NCI-H510A treated with DMSO at 0.1 percent for 48 hours (cell line): ENCODE results near the gene PLXND1.

ENCODE experiments used
- DNase-seq: peaks from one replicate; lab custom pipeline; 2025; lab: John Stamatoyannopoulos, UW

The PLXND1 gene

DNA sequence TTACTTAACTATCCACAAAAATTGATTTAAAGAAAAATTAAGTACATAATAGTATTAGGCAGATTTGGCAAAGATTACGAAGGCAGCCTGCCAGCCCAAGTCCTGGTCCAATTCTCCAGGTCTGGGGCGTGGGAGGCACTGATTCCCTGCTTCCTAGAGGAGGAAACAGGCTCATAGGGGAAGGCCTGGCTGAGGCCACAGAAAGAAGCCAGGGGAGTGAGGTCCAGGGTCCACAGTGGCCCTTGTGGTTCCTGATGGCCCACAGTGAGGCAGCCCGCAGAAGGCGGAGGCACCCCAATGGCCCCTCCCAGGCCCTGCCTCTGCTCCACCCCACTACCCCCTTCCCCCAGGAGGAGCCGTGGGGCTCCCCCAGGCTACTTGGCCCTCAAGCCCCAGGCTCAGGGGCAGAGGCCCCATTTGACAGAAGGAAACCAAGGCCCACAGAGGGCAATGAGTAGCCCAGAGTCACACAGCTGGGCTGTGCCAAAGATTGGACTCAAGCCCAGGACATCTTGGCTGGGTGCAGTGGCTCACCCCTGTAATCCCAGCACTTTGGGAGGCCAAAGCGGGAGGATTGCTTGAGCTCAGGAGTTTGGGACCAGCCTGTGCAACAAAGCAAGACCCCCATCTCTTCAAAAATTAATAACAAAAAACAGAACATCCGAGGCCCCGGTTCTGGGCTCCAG lies 42.5 kb downstream of the PLXND1 start:
- no peak for DNase-seq

DNA sequence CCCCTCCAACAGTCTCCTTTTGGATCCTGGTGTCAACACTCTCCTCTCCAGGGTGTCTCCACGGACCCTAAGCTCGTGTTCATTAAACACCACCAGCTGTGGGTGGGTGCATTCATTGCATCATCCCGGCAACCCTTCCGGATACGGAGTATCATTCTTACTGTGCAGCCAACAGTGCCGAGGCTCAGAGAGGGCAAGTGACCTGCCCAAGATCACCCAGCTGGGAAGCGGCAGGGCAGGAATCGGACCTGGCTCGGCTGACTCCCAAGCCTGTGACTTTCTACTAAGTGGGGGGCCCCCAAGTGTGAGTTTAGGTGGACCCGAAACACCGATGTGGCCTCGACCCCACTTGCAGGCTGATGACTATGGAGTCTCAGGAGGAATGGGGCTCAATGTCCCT lies 43.1 kb downstream of the PLXND1 start:
- no peak for DNase-seq

DNA sequence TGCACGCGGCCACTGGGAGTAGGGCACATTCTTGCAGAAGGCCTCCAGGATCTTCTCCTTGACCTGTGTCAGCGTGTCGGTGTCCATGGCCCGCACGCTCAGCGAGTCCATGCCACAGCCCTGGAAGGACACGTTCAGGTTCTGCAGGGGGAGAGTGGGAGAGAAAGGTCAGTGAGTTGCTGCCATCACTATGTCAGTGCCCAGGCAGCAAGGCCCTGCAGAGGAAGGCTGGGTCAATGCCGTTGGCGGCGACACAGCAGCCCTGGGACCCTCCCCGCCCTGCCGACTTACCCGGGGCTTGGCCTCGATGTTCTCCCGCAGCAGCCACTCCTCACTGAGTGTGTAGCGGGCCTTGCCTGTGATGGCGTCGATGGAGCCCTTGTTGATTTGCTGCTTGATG lies 43.7 kb downstream of the PLXND1 start:
- DNase-seq: no peak

DNA sequence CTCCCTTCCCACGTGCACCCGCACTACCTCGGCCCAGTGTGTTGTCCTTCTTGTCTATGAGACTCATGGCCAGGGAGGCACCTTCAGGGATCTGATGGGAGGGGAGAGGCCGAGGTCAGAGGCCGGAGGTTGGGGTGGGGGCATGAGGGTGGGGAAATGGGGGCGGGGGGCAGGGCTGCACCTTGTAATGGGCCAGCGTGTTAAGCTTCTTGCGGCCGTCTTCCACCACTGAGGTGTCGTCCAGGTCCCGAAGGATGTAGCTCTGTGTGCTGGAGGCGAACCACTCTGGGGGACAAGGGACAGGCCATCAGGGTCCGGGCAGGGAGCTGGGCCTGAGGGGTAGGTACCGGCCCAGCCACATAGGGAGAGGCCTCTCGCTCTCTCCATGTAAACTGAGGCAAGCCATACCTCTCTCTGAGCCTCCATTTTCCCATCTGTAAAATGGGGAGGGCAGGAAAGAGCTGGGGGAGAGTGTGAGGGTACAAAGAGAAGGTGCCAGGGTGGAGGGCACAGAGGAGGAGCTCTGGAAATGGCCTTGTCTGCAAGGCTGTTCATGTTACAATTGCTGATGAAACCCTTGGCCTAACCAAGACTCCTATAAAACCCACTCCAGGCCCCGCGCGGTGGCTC lies 44.7 kb downstream of the PLXND1 start:
- DNase-seq: no peak

DNA sequence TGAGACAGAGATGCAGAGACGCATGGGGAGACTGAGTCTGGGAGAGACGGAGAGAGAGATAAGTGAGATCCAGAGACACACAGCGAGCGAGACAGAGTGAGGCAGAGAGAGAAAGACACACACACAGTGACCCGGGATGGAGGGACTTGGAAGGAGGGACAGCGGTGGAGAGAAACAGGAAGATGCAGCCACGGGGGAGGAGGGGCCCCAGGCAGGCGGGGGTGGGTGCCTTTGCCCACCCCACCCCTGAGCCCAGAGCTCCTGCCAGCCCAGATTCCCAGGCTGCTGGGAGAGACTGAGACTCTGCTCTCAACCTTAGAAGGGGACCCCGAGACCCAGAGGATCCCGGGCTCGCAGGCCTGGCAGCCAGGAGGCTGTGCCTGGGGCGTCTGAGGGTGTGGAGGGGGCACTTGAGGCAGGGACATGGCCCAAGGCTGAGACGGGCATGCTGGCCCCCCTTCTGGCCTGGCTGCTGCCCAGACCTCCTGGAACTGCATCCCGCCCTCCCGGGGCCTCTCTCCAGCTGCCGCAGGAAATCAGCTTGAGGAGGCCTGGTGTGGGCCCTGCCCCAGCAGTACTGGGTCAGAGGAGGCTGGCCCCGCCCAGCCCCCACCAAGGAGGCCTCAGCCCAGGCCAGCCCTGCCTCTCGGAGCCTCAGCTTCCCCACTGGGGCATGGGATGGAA lies 45.4 kb downstream of the PLXND1 start:
- no peak for DNase-seq

DNA sequence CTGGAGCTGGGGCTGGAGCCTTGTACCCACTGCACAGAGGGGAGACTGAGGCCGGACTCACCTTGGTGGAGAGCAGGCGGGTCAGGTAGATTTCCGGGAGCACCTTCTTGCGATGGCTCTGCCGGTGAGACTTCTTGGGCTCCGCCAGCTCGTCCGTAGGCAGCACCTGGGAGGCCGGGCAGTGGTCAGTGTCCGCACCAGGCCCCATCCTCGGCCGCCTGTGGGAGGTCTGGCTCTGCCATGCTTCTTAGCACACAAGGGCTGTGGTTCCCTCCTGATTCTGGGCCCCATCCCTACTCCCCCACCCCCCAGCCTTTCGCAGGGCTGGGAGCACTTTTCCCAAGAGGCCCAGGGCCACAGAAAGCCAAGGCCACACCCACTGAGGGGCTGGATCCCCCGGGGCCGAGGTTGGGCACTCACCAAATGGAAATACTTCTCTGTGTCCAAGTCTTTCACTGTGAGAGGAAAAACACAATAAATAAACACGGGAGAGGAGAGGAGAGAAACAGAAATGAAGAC lies 46.1 kb downstream of the PLXND1 start:
- DNase-seq: no peak

DNA sequence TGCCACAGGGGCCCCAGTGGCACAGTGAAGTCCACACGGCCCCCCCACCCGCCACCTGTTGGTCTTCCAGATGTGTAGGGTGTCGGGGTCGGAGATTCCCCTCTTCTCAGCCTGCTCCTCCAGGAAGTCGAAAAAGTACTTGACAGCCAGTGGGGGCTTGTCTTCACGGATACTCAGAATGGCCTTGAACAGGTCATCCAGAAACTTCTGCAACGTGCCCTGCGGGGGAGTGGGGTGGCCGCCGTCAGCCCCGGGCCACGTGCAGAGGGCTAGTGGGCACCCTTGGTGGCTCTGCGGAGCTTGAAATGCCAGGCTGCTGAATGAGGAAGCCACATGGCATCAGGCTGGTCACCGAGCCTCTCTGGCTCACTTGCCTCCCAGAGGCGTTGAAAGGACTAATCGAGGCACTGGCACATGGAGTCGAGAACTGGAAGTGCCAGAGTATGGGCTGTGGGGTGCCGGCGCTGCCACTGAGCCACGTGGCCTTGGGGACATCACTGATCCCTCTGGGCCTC lies 46.9 kb downstream of the PLXND1 start:
- DNase-seq: no peak

DNA sequence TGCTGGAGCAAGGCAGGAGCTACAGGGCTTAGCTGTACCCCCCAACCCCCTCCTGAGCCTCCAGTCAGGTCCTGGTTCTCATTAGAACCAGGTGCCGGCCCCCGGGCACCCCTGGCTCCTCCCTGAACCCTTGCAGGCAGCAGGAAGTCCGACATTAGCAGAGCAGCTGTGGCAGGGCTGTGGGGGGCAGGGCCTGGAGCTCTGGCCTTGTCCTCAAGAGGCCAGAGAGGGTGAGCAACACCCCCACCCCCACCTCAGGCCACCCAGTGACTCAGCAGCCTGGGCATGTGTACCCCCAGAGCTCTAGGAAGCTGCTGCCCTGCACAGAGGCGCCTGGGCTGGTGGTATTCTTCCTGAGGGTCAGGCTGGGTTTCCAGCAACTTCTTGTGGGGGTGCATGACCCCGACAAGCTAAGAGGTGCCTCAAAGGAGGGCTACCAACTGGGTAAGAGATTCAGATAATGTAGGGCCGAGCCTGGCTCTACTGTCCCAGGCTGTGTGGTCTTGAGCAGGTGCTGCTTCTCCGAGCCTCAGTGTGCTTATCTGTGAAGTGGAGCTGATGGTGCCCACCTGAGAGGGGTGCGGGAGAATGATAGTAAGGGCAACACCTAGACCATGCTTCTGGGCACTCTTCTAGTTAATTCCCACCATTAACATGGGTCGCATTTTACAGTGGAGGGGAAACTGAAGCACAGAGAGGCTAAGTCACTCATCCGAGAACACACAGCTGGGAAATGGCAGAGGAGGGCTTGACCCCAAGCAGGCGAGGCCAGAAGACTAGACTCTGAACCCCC lies 47.5 kb downstream of the PLXND1 start:
- DNase-seq: no peak

DNA sequence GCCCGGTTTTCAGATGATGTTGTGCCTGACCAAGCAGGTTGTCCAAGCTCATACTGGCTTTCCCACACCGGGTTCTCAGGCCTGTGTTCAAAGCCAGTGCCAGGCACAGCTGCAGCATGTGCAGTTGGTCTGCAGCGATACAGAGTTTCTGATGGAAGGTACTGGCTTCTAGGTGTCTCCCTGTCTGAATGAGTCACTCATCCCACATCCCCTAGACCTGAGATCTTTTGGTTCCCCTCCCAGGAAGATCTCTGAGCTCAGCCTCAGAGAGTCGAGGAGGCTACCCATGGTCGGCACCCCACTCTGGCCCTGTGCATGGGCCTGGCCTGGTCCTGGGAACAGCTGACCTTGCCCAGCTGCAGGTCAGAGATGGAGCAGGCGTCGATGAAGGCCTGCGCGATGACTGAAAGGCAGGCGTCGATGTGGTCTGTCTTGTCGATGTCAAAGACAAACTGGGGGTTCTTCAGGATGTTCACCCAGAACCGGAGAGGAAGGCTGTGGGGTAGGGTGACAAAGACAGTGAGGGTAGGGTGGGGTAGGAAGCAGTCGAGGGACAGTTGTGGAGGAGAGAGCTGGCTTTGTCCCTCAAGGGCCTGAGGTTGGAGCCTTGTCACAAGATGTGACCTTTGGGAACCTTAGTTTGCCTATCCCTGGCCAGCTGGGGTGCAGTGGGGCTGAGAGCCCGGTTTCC lies 48.2 kb downstream of the PLXND1 start:
- no peak for DNase-seq

DNA sequence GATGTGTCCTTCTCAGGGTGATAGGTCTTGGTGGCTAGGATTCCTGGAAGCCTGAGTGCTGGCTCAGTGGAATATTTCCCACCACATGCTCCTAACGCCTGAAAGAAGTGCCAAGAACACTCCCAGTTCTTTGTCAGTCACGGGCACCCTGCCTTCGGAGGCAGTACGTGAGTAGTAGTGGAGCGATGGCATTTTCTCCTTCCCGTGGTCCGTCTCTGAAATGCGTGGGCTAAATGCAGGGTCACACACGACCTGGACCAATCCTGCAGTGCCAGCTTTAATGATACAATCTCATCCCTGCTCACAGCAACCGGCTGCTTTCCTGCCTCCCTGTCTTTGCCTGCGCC lies 49.0 kb downstream of the PLXND1 start:
- DNase-seq: no peak

DNA sequence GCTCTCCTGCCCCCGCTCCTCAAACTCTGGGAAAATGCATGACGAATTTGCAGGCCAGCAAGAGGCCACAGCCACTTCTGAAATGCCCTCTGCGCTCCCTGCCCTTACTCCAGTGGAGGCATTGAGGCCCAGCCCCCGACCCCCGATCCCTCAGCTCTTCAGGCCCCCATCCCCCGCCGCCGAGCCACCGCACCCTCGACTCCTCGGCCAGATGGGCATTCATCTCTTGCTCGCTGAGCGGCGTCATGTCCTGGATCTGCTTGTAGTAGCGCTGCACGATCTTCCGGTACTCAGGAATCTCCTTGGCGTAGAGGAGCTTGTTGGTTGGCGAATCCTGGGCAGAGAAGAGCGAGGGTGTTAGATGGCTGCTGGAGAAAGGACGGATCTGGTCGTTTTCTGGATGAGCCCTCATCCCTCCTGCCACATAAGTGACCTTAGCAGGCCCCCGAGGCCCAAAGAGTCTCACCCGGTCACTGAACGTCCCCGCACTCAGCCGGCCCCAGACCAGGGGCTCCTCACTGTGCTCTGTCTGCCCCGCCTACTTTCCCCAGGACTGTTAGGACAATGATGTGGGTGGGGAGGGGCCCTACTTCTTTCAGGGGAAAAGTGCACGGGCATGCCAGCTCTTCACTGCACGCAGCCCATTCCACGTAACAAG lies 49.5 kb downstream of the PLXND1 start:
- DNase-seq: no peak

DNA sequence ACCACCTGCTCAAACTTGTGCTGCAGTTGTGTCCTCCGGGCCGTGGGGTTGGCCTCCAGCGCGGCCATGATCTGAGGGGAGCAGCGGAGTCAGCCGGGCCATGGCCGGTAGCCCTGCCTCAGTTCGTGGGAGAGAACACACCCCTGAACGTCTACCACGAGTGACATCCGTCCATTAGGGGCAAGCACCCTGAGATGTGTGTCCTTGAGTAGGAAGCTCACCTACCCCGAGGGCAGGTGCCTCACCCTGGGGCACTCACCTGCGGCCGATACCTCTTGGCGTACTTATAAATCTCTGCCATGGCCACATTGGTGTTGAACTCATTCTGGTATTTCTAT lies 50.1 kb downstream of the PLXND1 start:
- DNase-seq: no peak

DNA sequence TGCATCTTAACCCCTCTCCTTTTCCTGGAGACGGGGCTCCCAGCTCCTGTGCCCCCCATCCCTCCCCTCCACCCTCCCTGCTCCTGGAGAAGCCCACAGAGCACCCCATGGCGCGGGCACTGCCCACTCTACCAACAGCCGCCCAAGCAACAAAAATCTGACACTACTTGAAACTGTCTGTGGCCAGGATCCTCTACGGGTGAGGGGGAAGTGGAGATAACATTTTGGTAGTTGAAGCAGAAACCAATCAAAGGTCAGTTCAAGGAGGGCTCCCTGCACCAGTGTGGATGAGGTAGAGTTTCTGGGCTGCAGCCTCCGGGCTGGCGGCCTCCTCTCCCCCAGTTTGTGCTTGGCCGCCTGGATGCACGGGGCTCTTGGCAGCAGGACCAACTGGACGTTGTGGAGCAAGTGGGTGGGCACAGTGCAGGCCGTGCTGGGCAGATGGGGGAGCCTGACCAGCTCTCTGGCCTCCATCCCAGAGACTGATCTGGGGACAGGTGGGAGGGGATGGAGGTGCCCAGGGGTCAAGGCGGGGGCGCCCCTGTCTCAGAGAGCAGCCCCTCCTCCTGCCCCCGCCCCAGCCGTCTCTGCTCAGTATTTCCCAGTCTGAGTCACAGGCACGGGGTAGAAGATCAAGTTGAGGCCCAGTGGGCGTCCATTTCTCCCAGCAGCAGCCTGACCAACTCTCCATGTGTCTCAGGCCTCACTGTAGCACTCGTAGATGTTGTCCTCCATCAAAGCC lies 50.7 kb downstream of the PLXND1 start:
- no peak for DNase-seq

DNA sequence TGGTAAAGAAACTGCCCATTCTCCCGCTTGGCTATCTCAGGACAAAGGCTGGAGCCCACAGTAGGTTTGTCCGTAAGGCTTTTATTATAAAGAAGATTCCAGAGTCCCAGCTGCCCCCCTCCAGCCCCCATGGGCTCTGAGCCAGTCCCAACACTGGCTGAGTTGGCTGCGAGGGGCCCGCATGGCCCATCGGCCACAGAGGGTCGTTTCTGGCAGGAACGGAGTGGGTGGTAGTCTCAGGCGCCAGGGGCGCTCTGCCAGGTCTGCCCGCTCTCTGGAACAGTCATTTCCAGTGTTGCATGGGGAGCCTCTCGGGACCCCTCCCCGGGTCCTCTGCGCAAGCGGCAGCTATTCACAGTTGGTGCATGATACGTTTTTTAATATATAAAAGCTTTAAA lies 51.3 kb downstream of the PLXND1 start:
- no peak for DNase-seq

DNA sequence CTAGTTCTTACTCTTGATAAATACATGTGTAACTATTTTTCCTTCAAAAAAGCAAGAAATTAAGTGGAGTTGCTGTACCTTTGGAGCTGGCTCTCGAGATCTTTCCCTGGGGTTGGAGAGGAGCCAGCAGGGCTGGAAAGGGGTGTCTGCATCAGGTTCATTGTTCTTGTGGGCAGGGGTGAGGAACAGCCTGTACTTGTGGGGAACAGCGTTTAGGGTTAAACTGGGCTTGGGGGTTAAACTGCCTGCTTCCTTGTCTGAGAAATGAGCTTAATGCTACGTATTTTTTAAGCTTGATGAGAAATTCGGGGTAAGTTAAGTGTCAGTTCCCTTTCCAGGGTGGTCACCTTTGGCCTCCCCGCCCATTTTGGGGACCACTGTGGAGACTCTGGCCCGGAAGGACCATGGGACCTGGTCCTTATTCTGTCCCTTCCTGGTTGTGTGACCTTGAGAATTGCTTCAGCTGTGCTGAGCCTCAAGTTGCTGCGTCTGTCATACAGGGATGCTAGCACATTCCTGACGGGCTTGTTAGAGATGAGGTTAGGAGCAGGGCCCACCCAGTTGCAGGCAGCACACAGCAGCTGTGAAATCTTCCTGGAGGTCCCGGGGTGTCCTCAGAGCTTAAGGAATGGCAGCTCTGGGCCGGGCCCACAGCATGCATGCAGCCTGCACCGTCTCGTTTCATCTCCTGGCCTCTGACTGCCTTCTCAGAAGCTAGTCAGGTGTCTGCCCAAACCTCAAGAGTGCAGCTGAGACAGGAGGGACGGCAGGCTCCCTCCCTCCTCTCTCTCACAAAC lies 51.9 kb downstream of the PLXND1 start:
- DNase-seq: no peak

DNA sequence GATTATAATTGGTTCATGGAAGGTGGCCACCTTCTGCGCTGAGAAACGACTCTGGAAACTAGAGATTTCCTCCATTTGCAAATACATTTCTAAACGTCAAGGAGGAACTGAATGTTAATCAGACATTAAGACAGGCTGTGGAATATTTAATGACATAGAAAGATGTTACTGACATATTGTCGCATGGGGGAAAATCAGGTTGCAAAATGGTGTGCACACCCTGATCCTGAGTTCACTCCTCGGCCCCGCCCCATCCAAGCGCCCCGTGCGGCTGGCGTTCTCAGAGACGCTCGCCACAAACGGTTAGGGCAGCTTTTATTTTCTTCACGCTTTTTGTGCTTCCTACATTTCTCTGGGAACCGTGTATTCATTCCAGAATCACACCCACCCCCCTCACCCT lies 52.8 kb downstream of the PLXND1 start:
- no peak for DNase-seq

DNA sequence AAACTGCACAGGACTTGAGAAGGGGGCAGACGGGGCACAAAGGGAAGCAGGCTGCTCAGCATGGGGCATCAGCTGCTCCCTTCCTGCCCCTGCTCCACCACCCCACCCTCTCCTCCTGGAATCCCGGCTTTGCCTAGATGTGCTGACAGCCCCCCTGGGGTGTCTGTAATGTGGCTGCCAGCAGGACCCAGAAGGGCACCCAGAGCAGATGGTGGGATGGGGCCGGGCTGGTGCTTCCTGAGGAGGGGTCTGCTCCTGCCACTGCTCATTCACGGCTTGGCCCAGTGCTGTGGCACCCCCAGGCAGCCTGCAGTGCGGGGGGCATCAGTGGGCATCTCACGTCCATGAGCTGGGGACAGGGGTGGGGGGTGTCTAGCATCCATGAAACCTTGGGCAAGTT lies 53.3 kb downstream of the PLXND1 start:
- DNase-seq: no peak

DNA sequence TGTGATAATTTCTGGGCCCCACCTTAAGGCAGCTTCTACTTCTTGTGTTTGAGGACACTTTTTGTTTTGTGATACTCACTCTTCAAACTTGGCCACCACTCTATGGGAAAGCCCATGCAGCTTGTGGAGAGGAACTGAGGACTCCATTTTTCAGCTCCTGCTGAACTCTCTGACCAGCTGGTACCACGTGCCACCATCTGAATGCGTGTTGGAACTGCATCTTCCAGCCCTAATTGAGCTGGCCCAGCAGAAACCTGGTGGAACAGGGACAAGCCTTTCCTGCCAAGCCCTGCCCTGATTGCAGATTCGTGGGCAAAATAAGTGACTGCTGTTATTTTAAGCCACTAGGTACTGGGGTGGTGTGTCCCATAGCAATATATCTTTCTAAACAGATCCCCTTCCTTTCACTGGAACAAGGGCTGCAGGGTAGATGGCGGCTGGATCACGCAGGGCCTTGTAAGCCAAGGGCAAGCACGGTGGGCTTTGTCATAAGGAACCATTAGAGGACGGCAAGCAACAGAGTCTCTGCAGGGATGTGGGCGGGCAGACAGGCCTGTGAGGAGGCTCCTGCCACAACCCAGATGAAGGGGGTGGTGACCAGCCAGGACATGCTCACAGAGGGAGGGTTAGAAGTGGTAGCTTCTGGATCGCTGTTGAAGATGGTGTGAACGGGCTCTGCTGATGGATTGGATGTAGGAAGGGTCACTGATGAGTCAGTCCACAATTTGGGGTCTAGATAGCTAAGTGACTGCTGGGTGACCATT lies 54.0 kb downstream of the PLXND1 start:
- DNase-seq: peak; percentile 6

DNA sequence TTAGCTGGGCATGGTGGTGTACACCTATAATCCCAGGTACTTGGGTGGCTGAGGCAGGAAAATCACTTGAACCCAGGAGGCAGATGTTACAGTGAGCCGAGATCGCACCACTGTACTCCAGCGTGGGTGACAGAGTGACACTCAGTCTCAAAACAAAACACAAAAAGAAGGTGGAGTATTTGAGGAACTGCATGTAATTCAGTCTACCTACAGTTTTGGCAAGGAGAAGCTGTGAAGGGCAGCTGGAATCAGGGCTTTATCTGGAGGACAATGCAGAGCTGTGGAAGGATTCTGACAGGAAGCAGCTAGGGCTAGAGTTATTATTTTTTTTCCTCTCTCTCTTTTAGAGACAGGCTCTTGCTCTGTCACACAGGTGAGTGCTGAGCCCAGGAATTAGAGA lies 56.7 kb downstream of the PLXND1 start:
- no peak for DNase-seq
